DOHH2 (cell line): Measurements from ENCODE around the gene CCND3.

Source experiments
- H3F3A ChIP-seq: fragments of 200-600 bp; sonication (generic), shearing (Covaris generic); 2 replicates; pipeline ENCODE4 v1.6.0; 2016; ENCODE audit warnings: antibody characterized with exemption, mild to moderate bottlenecking; ENCODE audit not compliant: control insufficient read depth, insufficient read depth
- H3K27ac ChIP-seq: fragments of 200-600 bp; sonication (generic); 2 replicates; pipeline ENCODE4 v1.5.1; 2014; ENCODE audit warnings: low read depth, mild to moderate bottlenecking, low read length, moderate library complexity
- H3K27me3 ChIP-seq: fragments of 200-600 bp; sonication (generic); 2 replicates; pipeline ENCODE4 v1.6.1; 2014; ENCODE audit warnings: mild to moderate bottlenecking, low read length, mixed read lengths; ENCODE audit not compliant: control insufficient read depth
- H3K36me3 ChIP-seq: fragments of 200-600 bp; sonication (generic); 2 replicates; pipeline ENCODE4 v1.6.1; 2014; ENCODE audit warnings: mild to moderate bottlenecking, low read length, moderate library complexity, mixed read lengths; ENCODE audit not compliant: control insufficient read depth
- H3K4me1 ChIP-seq: fragments of 200-600 bp; sonication (generic); 2 replicates; pipeline ENCODE4 v1.6.1; 2014; ENCODE audit warnings: mild to moderate bottlenecking, low read length, mixed read lengths; ENCODE audit not compliant: control insufficient read depth
- H3K4me2 ChIP-seq: fragments of 200-600 bp; sonication (generic); 2 replicates; pipeline ENCODE4 v1.6.0; 2014; ENCODE audit warnings: mild to moderate bottlenecking, low read length, moderate library complexity
- H3K4me3 ChIP-seq: fragments of 200-600 bp; sonication (generic); 2 replicates; pipeline ENCODE4 v1.5.1; 2014; ENCODE audit warnings: mild to moderate bottlenecking, low read length, mixed read lengths
- H3K79me2 ChIP-seq: fragments of 200-600 bp; sonication (generic); 2 replicates; pipeline ENCODE4 v1.6.1; 2014; ENCODE audit warnings: mild to moderate bottlenecking, low read length, mixed read lengths; ENCODE audit not compliant: control insufficient read depth
- H3K9me2 ChIP-seq: fragments of 200-600 bp; sonication (generic); replicated peaks from 2 replicates; pipeline ENCODE4 v1.6.1; 2014; ENCODE audit warnings: mild to moderate bottlenecking, low read length, mixed read lengths; ENCODE audit not compliant: control insufficient read depth
- H3K9me3 ChIP-seq: fragments of 200-600 bp; sonication (generic); 2 replicates; pipeline ENCODE4 v1.6.1; 2014; ENCODE audit warnings: antibody characterized with exemption, low read length, mixed read lengths; ENCODE audit not compliant: control insufficient read depth, insufficient read depth
- H4K20me1 ChIP-seq: fragments of 200-600 bp; sonication (generic); 2 replicates; pipeline ENCODE4 v1.6.0; 2014; ENCODE audit warnings: low read depth, mild to moderate bottlenecking, antibody characterized with exemption, low read length, moderate library complexity; ENCODE audit not compliant: control insufficient read depth, insufficient read depth
- CTCF ChIP-seq: fragments of 200-600 bp; sonication (generic); IDR thresholded peaks from one replicate; pipeline ENCODE4 v1.5.1; 2014; ENCODE audit warnings: antibody characterized with exemption, mild to moderate bottlenecking, low read depth, low read length; ENCODE audit not compliant: poor library complexity, severe bottlenecking
- EZH2phosphoT487 ChIP-seq: fragments of 200-600 bp; sonication (generic); IDR thresholded peaks from 2 replicates; pipeline ENCODE4 v1.6.1; 2017; ENCODE audit warnings: borderline replicate concordance, mild to moderate bottlenecking, antibody characterized with exemption, low read length, moderate library complexity, mixed read lengths

The CCND3 gene

GRCh38 chr6:41976794-41977484, 35.3 kb upstream of the CCND3 start:
- no peaks in the 10 kb centered on the region for H3K36me3 ChIP-seq
- TF ChIP-seq CTCF (no peak), EZH2phosphoT487 (no peak)
- H3K27me3 ChIP-seq = no peaks in the 10 kb centered on the region
- no peaks in the 10 kb centered on the region for H4K20me1 ChIP-seq
- no peaks in the 10 kb centered on the region for H3K9me2 ChIP-seq
- peak overlapping the region; percentile 26; the same call in 1 of the 2 replicates for H3K27ac ChIP-seq
- H3K4me3 ChIP-seq = no peak overlapping the region
- peaks cover 64% of the 10 kb centered on the region for H3K4me1 ChIP-seq
- peak overlapping the region; percentile 37 for H3K4me2 ChIP-seq
- H3K79me2 ChIP-seq = no peaks in the 10 kb centered on the region
- peaks cover 2% of the 10 kb centered on the region for H3F3A ChIP-seq
- no peaks in the 10 kb centered on the region for H3K9me3 ChIP-seq

GRCh38 chr6:41975276-41975675, 33.7 kb upstream of the CCND3 start:
- Histone ChIP-seq H3K4me2 (no peak overlapping the region), H3K36me3 (no peaks in the 10 kb centered on the region), H3F3A (no peaks in the 10 kb centered on the region), H3K4me3 (no peak overlapping the region), H3K9me3 (no peaks in the 10 kb centered on the region), H3K9me2 (no peaks in the 10 kb centered on the region), H3K27ac (no peak overlapping the region), H3K79me2 (no peaks in the 10 kb centered on the region), H4K20me1 (no peaks in the 10 kb centered on the region), H3K27me3 (no peaks in the 10 kb centered on the region), H3K4me1 (peaks cover 69% of the 10 kb centered on the region)
- TF ChIP-seq EZH2phosphoT487 (no peak), CTCF (no peak)

GRCh38 chr6:41974281-41974825, 32.7 kb upstream of the CCND3 start:
- H3K27ac ChIP-seq = no peak overlapping the region
- H3K27me3 ChIP-seq = no peaks in the 10 kb centered on the region
- no peaks in the 10 kb centered on the region for H3K79me2 ChIP-seq
- H3K9me2 ChIP-seq = no peaks in the 10 kb centered on the region
- H3K4me3 ChIP-seq = no peak overlapping the region
- no peaks in the 10 kb centered on the region for H3K36me3 ChIP-seq
- H4K20me1 ChIP-seq = no peaks in the 10 kb centered on the region
- peaks cover 63% of the 10 kb centered on the region for H3K4me1 ChIP-seq
- H3F3A ChIP-seq = no peaks in the 10 kb centered on the region
- H3K9me3 ChIP-seq = no peaks in the 10 kb centered on the region
- no peak overlapping the region for H3K4me2 ChIP-seq
- no peak for TF ChIP-seq CTCF
- no peak for TF ChIP-seq EZH2phosphoT487
